ENCODE data around the gene SCAMP2. TPM values are rescaled to one million over a fixed set of nuclear protein-coding genes. Genes with fewer than 3 reads are reported as not detected.

Gene SCAMP2
- total RNA-seq, 3 donors from 2014 or later, result 49.5 to 71.4 (median 69.4) TPM

GRCh38 chr15:74867466-74868038, 5.6 kb downstream of the SCAMP2 start:
- Histone ChIP-seq H3K4me1 (peaks cover 0 to 38% of the 10 kb centered on the region in 2 donors), H3K9me3 (no peaks in the 10 kb centered on the region), H3K27me3 (no peaks in the 10 kb centered on the region), H3K36me3 (no peaks in the 10 kb centered on the region), H3K4me3 (no peak overlapping the region), H3K27ac (peak overlapping the region; percentile 61 to 79)
- TF ChIP-seq CTCF (IDR thresholded peaks at IDR 0.05), result no peak
- TF ChIP-seq POLR2AphosphoS5 (IDR thresholded peaks at IDR 0.05), result no peak
- TF ChIP-seq POLR2A (IDR thresholded peaks at IDR 0.05), result no peak
- intact Hi-C loops (cut with DNase I; ENCODE audit: low total_unique reads), result no loop called here
- DNase-seq (ENCODE audit: low spot score in 2 of 2), result no peak

- H3K4me1 ChIP-seq, result peaks cover 0 to 26% of the 10 kb centered on the region in 2 donors
- TF ChIP-seq CTCF (IDR thresholded peaks at IDR 0.05), result no peak
- no peak for TF ChIP-seq POLR2A (IDR thresholded peaks at IDR 0.05)
- TF ChIP-seq POLR2AphosphoS5 (IDR thresholded peaks at IDR 0.05), result no peak
- intact Hi-C loops (cut with DNase I; ENCODE audit: low total_unique reads), result no loop called here
- peak overlapping the region in 1 of 2 donors; percentile 50 for H3K27ac ChIP-seq
- H3K4me3 ChIP-seq, result no peak overlapping the region
- no peaks in the 10 kb centered on the region for H3K36me3 ChIP-seq
- DNase-seq (ENCODE audit: low spot score in 2 of 2), result no peak
- H3K27me3 ChIP-seq, result no peaks in the 10 kb centered on the region
- H3K9me3 ChIP-seq, result no peaks in the 10 kb centered on the region
Observed at GRCh38 chr15:74866090-74866489, 7.1 kb downstream of the SCAMP2 start.

DNA sequence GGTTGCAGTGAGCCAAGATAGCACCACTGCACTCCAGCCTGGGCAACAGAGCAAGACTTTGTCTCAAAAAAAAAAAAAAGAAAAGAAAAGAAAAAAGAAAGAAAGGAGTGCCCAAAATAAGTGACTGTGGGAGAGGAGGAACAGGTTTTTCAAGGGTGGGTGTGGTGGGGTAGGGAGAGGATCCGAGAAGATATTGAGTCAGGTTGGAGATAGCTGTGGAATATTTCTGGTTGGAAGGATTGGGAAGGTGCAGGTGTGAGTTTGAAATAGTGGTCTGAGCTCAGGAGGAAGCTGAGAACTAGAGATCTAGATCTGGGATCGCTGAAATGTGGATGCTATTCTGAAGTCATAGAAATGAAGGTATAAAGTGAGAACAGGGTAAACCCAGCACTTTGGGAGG, 7.8 kb downstream of the SCAMP2 start:
- Histone ChIP-seq H3K9me3 (no peaks in the 10 kb centered on the region), H3K4me1 (peaks cover 0 to 18% of the 10 kb centered on the region in 2 donors), H3K27me3 (no peaks in the 10 kb centered on the region), H3K36me3 (no peaks in the 10 kb centered on the region), H3K4me3 (no peak overlapping the region), H3K27ac (no peak overlapping the region)
- TF ChIP-seq CTCF (IDR thresholded peaks at IDR 0.05), result no peak
- no peak for TF ChIP-seq POLR2A (IDR thresholded peaks at IDR 0.05)
- no peak for TF ChIP-seq POLR2AphosphoS5 (IDR thresholded peaks at IDR 0.05)
- intact Hi-C loops (cut with DNase I; ENCODE audit: low total_unique reads), result no loop called here
- DNase-seq (ENCODE audit: low spot score in 2 of 2), result no peak

GRCh38 chr15:74864296-74864695, 8.9 kb downstream of the SCAMP2 start:
- no peak for TF ChIP-seq POLR2A (IDR thresholded peaks at IDR 0.05)
- TF ChIP-seq POLR2AphosphoS5 (IDR thresholded peaks at IDR 0.05), result no peak
- TF ChIP-seq CTCF (IDR thresholded peaks at IDR 0.05), result no peak
- Histone ChIP-seq H3K27me3 (no peaks in the 10 kb centered on the region), H3K9me3 (no peaks in the 10 kb centered on the region), H3K4me3 (no peak overlapping the region), H3K36me3 (no peaks in the 10 kb centered on the region), H3K27ac (peak overlapping the region in 1 of 2 donors; percentile 7), H3K4me1 (peaks cover 0 to 9% of the 10 kb centered on the region in 2 donors)
- DNase-seq (ENCODE audit: low spot score in 2 of 2), result no peak
- intact Hi-C loops (cut with DNase I; ENCODE audit: low total_unique reads), result no loop called here

GRCh38 chr15:74863239-74864056, 9.7 kb downstream of the SCAMP2 start:
- intact Hi-C loops (cut with DNase I; ENCODE audit: low total_unique reads), result no loop called here
- Histone ChIP-seq H3K9me3 (no peaks in the 10 kb centered on the region), H3K4me3 (no peak overlapping the region), H3K36me3 (no peaks in the 10 kb centered on the region), H3K4me1 (peaks cover 0 to 6% of the 10 kb centered on the region in 2 donors), H3K27ac (no peak overlapping the region), H3K27me3 (no peaks in the 10 kb centered on the region)
- DNase-seq (ENCODE audit: low spot score in 2 of 2), result no peak
- TF ChIP-seq POLR2A (IDR thresholded peaks at IDR 0.05) (no peak), POLR2AphosphoS5 (IDR thresholded peaks at IDR 0.05) (no peak), CTCF (IDR thresholded peaks at IDR 0.05) (no peak)
